ENCODE measurements around the gene SERINC5.
"Not testable (repeated sequence)": the region's sequence is repeated elsewhere in the genome, so short reads cannot be mapped to it uniquely, and the experiment has no call there.

SERINC5 gene

GRCh38 chr5:80198399-80198798 is 57.4 kb downstream of the SERINC5 start:
- DNase-seq (ENCODE audit: low spot score): no peak

- no peak for DNase-seq (ENCODE audit: low spot score)
These were observed 59.9 kb downstream of the SERINC5 start for GRCh38 chr5:80195837-80196400.

- no peak for DNase-seq (ENCODE audit: low spot score)
These were observed 61.4 kb downstream of the SERINC5 start for GRCh38 chr5:80194468-80194867.

DNA sequence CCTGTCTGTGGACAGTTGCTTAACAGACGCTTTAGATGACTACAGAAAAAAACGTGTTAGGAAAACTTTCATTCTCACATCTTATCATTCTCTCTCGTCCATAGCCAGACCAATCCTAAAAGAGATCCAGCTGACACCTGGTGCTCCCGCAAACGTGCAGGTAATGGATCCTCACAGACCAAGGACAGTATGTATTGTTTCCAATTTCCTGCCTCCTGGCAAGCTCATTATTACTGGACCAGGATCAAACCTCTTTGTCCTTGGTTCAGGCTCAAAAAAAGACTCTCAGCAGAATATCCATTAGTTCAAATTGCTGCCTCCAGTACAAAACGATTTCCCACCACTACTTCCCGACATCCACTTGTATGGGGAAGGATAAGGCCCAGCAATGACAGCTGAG is 62.4 kb downstream of the SERINC5 start:
- DNase-seq (ENCODE audit: low spot score): no peak

- DNase-seq (ENCODE audit: low spot score): no peak
These were observed 63.2 kb downstream of the SERINC5 start for GRCh38 chr5:80192507-80193241.

DNA sequence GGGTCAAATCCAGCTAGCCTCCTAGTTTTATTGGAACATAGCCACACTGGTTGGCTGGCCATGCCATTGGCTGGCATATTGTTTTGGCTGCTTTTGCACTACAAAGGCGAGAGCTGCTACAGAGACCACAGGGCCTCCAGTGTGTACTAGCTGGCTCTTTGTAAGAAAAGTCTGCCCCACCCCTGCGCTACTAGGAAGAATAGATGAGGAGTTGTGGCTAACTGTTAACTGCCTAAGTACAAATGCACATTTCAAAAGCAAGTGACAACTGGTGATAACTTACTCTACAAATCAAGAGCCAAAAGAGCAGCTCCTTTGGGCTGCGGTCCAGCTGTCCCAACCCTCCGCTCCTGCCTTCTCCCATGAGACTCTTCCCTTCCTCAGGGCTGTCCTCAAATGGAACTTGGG is 63.9 kb downstream of the SERINC5 start:
- peak; percentile 68 for DNase-seq (ENCODE audit: low spot score)

DNA sequence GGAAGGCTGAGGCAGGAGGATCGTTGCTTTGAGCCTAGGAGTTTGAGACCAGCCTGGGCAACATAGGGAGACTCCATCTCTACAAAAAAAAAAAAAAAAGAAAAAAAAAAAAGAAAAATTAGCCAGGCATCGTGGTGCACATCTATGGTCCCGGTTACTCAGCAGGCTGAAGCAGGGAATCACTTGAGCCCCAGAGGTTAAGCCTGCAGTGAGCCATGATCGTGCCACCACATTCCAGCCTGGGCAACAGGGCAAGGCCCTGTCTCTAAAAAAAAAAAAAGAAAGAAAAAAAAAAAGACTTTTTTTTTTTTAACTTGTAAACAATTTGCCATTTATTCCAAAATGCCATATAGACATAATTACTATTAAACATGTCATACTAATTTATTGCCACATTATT is 64.5 kb downstream of the SERINC5 start:
- DNase-seq (ENCODE audit: low spot score): no peak

DNA sequence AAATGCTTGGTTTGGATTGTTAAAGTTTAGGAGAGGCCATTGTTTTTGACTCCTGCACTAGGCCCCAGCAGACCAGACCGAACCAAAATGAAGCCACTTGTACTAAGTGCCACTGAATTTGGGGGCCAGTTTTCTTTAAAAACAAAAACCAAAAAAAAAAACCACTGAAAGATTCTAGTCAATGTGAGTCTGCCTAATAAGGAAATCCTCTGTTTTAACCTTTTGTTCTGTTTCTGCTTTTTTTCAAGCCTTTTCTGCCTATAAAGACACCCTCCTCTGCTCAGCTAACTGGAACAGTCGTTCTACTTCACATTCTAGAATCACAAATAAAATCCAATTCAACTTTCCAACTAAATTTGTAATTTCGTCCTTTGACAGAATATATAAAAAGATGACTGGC is 64.9 kb downstream of the SERINC5 start:
- DNase-seq (ENCODE audit: low spot score): no peak

GRCh38 chr5:80189701-80190100 is 66.1 kb downstream of the SERINC5 start:
- DNase-seq (ENCODE audit: low spot score): no peak

GRCh38 chr5:80189201-80189600 is 66.6 kb downstream of the SERINC5 start:
- DNase-seq (ENCODE audit: low spot score): no peak

- DNase-seq (ENCODE audit: low spot score): no peak
These were observed 68.3 kb downstream of the SERINC5 start for GRCh38 chr5:80187421-80188090.

GRCh38 chr5:80185535-80185934 is 70.3 kb downstream of the SERINC5 start:
- DNase-seq (ENCODE audit: low spot score): not testable (repeated sequence)

GRCh38 chr5:80185095-80185494 is 70.8 kb downstream of the SERINC5 start:
- DNase-seq (ENCODE audit: low spot score): peak; percentile 41

DNA sequence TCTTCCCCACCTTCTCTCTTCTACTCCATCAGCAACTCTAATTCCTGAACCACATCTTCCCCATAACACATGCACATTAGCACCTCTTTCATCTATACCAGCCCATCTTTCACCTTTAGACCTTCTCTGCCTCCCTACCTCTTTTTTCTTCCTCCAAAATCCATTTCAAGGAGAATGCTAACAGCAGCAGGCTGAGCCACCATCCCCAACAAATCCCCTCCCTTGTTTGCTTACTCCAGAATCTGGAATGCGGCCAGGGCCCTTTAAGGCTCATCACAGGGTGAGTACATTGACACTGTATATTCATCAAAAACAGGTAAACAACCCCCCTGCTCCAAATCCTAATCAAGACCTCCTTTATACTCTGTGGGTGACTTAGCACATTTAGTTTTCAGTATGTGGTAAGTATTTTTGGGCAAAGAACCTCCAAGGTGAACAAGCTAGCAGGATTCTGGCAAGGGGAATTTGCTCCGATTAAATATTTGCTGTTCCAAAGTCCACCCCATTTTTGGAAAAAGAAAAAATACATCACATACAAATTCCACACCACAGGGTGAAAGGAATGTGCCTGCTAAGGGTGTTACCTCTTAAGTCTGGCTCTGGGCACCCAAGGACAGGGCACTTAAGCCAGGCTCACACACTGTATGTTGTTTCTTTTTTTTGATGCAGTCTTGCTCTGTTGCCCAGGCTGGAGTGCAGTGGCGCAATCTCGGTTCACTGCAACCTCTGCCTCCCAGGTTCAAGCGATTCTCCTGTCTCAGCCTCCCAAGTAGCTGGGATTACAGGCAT is 71.4 kb downstream of the SERINC5 start:
- DNase-seq (ENCODE audit: low spot score): peak; percentile 86

DNA sequence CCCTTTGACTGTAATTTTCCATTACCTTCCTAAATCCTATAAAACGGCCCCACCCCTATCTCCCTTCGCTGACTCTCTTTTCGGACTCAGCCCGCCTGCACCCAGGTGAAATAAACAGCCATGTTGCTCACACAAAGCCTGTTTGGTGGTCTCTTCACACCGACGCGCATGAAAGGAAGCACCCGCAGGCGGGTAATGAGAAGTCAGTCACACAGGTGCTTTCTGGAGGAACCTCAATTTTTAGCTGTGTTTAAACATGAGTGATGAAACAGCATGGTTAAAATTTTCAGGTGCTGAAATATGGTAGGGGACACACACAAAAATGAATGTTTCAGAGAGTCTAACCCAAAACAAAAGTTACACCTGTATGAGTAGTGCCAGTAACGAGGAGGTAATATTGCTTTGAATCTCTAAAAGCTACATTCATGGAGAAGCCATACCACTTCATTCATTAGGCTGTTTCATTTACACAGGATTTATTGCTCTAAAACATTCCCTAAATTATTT is 72.1 kb downstream of the SERINC5 start:
- not testable (repeated sequence) for DNase-seq (ENCODE audit: low spot score)

DNA sequence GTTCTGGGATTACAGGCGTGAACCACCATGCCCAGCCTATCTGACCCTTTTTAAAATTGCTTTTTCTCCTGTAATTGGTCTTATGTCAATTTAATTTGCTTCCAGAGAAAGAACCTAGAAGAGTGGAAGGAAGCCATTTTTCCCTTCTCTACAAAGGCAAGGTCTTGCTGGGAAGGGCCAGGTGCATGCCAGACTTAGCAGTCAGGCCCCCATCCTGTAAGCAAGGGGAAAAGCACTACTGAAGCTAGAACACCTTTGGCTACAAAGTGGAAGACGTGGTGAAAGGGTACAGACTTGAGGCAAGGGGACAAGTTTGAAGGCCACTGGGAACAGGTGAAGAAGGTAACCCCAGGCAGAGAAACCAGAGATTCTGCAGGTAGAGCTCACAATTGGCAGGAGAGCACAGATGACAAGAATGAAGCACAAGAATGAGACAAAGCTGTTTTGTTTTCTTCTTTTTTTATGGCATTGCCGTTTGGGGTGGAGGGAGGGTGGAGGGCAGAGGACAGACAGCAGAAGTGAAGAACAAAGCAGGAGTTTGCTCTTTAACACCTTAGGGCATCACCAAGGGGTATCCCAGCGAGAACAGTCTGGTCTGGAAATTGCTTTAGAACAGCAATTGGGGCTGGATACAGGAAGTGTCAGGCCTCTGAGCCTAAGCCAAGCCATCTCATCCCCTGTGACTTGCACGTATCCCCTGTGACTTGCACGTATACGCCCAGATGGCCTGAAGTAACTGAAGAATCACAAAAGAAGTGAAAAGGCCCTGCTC is 72.9 kb downstream of the SERINC5 start:
- peak; percentile 64 for DNase-seq (ENCODE audit: low spot score)

- peak; percentile 73 for DNase-seq (ENCODE audit: low spot score)
These were observed 74.1 kb downstream of the SERINC5 start for GRCh38 chr5:80181618-80182211.

DNA sequence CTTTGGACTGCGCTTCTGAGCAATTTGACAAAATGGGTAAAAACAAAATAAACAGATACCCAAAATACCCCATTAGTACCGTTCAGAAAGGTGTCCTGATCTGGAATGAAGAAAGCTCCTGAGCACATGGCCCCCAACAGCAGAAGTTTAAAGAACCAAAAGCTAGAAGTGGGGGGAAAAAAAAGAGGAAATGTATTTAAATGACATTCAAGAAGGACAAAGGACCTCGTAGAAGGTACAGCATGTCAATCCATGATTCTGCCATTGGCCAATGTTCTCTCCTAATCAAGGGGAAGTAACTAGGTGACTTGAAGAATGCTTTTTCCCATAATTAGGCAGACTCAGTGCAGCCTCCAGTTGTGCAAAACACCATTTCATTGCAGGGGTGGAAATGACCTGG is 78.6 kb downstream of the SERINC5 start:
- DNase-seq (ENCODE audit: low spot score): no peak

DNA sequence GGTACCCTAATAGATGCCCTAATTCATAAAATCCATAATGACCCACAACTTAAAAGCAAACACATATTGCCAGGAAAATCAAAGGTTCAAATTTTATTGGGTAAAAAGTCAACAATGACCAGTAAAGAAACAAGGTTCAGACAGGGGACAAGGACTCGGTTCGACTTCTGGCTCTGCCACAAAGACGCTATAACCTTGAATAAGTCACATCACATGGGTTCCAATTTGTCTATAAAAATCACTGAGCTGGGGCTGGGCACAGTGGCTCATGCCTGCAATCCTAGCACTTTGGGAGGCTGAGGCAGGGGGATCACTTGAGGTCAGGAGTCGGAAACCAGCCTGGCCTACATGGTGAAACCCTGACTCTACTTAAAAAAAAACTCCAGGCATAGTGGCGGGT is 80.5 kb downstream of the SERINC5 start:
- DNase-seq (ENCODE audit: low spot score): no peak

DNA sequence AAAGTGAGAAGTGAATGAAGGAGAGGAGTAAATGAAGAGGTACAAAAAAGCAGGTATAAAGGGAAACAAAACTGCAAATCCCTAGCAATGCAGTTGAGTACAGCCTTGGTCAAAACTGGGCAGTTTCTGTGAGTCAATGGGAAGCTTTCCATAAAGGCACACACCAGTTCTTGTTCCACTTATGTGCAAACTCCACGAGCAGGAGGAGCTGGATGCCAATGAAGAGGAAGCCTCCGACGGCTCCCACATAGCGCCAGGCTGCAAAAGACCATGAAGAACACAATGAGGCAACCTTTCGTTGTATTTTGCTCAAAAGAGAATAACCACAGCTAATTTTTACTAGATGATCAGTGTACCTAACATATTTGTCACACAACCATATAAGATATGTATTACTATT is 81.1 kb downstream of the SERINC5 start:
- no peak for DNase-seq (ENCODE audit: low spot score)

DNA sequence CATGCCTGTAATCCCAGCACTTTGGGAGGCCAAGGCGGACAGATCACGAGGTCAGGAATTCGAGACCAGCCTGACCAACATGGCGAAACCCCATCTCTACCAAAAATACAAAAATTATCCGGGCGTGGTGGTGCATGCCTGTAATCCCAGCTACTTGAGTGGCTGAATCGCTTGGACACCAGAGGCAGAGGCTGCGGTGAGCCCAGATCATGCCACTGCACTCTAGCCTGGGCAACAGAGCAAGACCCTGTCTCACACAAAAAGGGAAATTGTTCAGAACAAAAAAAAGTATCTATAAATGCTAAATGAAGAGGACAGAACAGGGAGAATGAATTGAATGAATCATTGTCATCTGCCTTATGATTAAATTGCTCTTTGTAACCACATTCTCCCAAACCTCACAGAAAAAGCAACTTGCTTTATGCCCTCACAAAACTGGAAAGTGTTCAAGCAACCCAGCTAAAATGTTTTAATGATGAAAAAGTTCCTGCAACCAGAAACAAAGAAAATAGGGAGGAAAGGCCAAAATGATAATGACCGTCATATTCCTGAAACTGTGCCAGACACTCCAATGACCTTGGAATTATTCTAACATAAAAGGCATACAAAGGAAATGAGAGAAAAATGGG is 83.7 kb downstream of the SERINC5 start:
- DNase-seq (ENCODE audit: low spot score): no peak

Data from hematopoietic multipotent progenitor cell treated with erythropoietin and hydrocortisone succinate and interleukin-3 and kit ligand, for 17 days (in vitro differentiated cells).